HG02885 (cell line): ENCODE results near the gene ERAP2.
"Not testable (repeated sequence)": the region's sequence is repeated elsewhere in the genome, so short reads cannot be mapped to it uniquely, and the experiment has no call there.

Source experiments
- ATAC-seq: cut with Tn5 transposase; IDR thresholded peaks from one replicate; pipeline ENCODE4 v1.9.1; 2021; ENCODE audit warnings: mild to moderate bottlenecking; ENCODE audit not compliant: unreplicated experiment, poor library complexity

ERAP2 gene, protein sequence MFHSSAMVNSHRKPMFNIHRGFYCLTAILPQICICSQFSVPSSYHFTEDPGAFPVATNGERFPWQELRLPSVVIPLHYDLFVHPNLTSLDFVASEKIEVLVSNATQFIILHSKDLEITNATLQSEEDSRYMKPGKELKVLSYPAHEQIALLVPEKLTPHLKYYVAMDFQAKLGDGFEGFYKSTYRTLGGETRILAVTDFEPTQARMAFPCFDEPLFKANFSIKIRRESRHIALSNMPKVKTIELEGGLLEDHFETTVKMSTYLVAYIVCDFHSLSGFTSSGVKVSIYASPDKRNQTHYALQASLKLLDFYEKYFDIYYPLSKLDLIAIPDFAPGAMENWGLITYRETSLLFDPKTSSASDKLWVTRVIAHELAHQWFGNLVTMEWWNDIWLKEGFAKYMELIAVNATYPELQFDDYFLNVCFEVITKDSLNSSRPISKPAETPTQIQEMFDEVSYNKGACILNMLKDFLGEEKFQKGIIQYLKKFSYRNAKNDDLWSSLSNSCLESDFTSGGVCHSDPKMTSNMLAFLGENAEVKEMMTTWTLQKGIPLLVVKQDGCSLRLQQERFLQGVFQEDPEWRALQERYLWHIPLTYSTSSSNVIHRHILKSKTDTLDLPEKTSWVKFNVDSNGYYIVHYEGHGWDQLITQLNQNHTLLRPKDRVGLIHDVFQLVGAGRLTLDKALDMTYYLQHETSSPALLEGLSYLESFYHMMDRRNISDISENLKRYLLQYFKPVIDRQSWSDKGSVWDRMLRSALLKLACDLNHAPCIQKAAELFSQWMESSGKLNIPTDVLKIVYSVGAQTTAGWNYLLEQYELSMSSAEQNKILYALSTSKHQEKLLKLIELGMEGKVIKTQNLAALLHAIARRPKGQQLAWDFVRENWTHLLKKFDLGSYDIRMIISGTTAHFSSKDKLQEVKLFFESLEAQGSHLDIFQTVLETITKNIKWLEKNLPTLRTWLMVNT

DNA sequence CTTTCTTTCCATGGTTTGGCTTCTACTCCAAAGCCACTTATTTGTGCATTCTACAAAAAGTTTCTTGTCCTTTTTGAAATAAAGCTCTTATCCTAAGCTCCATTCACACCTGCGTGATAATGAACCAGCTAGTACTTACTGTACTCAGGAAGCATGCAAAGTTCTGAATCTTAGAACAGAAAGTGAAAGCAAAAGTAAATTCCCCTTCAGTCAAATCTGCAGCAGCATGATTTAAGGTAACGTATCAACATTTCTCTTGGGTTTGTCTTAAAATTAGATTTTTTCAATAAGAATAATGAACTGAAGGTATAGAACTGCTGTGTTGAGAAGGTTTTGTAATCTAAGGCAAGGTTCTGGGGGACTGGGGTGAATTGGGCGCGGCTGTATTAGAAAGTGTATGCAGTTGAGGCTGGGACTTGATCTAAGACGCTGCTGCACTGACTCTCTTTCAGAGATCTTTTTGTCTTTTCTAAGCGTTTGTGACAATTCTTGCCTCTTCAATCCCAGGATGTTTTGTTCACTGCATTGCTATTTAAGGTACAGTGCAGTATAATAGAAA lies at the start of gene ERAP2:
Gene ERAP2, plus strand, starts transcription at position 209 of the 559 bp plus-strand sequence. CDS start 3,186 bp downstream, outside the sequence.
- peak; percentile 58 for ATAC-seq

DNA sequence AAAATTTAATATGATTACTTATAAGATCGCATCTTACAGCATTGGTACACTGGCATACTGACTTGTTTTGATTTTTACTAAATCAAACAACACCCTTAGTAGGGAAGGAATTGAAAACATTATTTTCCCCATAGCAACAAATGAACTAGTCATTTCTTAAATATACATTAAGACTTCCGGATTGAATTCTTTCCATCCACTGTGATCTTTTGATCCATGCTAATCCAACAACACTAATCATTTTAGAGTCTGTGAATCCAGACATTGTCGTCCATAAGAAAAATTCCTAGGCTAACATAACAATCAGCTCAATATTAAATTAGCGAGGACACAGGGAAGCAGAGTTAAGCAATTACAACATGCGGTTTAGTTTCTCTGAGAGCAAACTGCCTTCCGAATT lies 47.0 kb upstream of the ERAP2 start:
- ATAC-seq: no peak

DNA sequence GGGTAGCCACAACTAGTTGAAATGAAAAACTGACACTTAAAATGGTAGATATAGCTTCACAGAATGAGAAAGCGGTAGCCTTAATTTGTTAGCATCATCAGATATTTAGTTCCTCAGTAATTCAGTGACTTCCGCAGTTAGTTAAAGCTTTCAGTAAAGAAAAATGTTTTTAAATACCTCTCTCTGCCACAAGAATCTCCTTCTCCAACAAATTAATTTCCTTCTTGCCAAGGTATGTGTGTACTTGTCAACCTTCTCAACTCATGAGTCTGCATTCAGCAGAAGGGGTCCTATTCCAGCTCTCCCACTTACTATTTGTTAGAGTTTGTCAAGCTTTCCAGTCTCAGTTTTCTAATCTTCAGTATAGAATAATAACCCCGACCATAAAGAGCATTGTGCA lies 42.3 kb upstream of the ERAP2 start:
- ATAC-seq: no peak

DNA sequence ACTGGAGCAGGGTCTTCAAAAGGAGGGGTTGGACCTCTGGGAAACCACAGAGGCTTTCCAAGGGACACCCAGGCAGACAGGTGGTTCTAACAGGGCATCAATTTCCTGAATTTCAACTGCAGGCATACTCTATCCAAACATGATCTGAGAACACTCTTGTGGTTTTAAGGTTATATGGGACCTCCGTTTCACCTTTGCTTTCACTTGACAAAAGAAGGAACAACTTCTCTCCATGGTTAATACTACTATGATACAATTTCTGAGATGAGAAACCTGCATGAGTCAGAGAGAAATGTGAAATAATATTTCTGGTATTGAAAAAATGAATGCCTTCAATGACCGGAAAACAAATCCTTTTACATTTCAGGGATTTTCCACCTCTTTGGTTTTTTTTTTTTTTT lies 40.5 kb upstream of the ERAP2 start:
- no peak for ATAC-seq

DNA sequence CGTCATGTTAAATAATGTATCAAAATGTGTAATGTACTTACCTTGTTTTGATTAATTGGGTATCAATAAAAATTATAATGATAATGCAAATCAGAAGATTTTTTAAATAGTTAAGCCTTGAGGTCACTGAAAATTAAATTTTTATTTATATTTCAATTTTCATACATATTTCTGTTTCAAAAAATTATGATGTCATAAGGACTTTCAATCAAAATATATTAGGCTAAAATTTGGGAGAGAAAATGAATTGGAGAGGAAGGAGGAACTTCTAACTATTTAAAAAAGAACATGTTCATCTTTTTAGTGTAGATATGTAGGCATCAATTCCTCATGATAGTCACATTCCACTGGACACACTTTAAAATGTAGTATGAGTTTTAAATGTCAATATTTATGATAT lies 39.5 kb upstream of the ERAP2 start:
- no peak for ATAC-seq

DNA sequence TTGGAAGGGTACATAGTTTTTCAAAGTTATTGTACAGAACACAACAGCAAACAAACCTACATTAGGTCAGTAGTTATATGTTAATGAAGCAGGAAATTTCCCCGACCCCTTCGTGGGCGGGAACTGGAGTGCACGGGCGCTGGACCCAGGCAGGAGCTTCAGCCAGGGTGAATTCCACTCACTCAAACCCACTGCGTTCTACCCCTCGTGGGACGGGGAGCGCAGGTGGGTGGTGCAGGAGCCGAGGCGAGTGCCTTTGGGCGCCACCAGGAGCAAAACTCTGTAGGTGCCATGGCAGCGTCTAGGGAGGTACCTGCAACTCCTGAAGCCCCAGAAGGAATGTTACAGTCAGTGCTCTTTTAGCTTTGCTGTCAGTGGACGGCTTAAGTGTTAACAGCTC lies 39.0 kb upstream of the ERAP2 start:
- ATAC-seq: no peak

DNA sequence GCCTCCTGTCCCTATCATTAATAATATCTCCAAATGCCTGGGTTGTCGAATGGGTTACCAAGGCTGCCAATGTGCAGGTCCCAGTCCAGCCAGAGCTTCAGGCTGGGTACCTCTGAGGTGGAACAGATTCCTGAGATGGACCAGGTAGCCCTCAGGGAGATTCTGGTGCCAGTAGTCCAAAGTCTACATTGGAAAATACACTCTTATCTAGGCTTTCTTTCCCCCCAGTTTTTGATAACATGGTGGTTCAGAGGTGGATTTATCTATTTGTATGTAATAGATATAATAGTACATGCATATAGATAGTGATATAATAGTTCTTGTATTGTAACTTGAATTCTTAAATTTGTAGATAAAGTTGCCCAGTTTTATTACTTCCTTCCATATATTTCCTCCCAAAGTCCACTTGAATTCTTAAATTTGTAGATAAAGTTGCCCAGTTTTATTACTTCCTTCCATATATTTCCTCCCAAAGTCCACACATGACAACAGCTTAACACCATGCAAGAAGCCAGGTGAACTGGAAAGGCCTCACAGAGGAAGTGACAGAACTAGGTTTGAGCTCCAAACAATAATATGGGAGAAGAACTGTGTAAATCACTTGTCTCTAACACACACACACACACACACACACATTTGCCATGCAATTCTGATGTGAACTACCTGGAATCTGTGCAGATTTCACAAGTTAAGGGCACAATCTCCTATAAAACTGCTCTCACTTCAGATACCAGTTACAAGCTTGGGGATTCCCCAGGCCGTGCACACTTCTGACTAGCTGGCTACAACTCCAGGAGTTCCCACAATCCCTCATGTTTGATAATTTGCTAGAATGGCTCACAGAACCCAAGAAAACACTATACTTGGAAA lies 37.9 kb upstream of the ERAP2 start:
- ATAC-seq: no peak

DNA sequence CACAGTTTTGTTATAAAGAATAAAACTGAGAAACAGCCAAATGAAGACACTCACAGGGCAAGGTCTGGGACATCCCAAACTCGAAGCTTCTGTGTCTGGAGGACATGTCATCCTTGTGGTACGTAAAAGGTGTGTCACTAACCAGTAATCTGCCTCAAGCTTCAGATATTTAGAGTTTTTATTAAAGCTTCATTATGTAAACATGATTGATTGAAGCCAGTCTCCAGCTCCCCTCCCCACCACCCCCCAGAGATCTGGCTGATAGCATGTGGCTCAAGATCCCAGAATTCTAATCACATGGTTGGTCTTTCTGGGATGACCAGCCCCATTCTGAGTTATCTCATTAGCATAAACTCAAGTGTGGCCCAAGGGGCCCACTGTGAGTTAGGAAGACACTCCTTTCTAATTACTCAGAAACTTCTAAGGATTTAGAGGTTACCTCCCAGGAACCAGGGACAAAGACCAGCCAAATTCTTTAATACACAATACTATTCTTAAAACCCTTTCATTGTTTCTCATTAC lies 37.2 kb upstream of the ERAP2 start:
- ATAC-seq: no peak

DNA sequence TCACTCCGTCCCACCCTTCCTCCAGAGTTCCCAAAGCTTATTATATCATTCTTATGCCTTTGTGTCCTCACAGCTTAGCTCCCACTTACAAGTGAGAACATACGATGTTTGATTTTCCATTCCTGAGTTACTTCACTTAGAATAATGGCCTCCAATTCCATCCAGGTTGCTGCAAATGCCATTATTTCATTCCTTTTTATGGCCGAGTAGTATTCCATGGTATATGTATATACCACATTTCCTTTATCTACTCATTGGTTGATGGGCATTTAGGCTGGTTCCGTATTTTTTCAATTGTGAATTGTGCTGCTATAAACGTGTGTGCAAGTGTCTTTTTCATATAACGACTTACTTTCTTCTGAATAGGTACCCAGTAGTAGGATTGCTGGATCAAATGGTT lies 34.4 kb upstream of the ERAP2 start:
- ATAC-seq: not testable (repeated sequence)

DNA sequence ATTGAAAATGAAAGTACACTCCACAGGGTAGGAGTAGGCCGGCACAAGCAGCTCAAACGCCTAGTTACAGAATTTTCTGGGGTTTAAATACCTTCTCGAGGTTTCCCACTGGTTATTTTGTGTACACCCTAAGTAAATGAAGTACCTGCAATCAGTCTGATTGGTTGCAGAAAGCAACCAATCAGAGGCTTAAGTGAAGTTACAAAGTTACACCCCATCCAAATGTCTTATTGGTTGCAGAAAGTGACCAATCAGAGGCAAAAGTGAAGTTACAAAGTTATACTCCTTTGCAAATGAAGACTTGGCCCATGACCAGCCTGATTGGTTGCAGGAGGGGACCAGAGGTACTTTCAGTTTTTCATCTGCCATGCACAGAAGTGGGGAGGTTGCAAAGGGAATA lies 33.2 kb upstream of the ERAP2 start:
- no peak for ATAC-seq

DNA sequence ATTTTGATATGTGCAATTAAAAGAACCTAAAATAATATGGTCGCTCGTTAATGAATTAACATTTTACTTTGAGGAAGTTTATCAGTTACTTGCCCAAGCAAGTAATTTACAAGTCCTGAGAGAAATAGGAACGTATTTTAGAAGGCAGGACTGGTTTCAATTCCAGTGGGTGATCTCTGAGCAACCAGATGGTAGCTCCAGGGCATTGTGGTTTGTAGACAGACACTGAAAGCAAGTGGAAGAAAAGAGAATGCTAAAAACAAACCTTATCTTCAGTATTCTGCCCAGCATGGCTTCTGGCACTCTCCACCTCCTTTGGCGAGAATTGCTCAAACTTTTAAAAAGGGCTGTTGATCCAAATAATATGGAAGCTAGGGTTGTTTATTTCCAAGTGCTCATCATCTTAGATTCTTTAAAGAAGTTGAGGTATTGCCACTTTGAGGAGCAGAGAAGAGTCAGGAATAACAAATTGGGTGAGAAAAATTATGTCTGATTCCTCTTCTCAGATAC lies 31.8 kb upstream of the ERAP2 start:
- ATAC-seq: no peak

DNA sequence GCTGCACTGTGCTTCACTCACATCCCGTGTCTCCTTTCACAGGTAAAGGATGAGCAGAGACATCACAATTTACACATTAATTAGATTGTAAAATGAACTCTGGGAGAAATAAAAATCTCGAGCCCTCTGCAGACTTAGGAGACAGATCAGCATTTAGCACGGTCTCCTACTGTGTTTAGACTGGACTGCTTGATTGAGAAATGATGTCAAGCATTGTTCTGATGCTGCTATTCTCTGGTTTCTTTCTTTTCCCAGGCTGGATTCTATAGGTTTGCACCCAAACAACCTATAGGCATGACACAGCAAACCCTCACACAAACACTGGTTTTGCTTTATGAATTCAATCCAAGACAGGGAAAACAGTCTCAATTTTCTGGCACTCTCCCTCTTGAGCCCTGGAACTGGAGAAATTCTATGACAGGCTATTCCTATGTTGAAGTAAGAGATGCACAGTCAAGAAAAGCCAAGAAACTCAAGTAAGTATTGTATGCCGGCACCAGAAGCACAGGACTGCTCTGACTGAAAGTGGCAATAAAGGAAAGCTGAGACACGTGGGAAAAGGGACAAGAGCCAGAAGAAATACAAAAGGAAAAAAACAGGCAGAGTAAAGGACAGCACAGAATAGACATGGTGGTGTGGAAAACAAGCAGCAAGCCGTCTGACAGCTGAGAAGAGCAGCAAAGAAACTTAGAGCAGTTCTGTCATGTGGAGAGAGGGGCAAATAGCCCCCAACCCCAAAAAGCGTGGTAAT lies 24.8 kb upstream of the ERAP2 start:
- ATAC-seq: no peak

DNA sequence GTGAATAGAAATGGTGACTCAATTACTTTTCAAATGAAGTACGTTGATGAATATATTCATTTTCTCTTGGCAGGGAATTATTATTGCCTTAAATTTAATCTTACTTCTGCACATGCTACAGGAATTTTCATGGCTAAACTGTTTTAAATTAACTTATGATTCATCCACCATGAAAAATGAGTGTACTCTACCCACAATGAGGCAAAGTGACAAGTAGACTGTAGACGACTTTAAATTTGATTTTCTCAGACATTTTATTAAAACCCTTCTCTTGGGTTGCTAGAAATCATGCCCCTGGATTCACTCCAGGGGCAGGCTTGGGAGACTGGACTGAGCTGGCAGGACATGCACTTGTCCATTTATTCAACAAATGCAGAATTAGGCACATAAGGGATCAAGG lies 23.5 kb upstream of the ERAP2 start:
- no peak for ATAC-seq

DNA sequence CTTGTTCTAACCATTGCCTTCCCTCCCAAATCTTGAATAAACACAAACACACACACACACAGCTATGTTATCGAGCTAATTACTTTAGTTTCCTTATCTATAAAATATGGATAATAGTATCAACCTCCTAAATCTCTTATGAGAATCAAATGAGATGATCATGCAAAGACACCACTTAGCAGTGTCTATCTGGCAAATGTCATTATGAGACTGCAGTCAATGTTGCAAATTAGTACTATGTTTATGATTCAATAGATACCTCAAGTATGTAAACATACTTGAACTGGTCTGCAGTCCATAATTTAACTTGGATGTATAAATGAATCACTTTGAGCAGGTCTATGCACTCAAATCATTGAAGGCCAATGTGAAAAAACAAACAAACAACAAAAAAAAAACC lies 22.2 kb upstream of the ERAP2 start:
- no peak for ATAC-seq

DNA sequence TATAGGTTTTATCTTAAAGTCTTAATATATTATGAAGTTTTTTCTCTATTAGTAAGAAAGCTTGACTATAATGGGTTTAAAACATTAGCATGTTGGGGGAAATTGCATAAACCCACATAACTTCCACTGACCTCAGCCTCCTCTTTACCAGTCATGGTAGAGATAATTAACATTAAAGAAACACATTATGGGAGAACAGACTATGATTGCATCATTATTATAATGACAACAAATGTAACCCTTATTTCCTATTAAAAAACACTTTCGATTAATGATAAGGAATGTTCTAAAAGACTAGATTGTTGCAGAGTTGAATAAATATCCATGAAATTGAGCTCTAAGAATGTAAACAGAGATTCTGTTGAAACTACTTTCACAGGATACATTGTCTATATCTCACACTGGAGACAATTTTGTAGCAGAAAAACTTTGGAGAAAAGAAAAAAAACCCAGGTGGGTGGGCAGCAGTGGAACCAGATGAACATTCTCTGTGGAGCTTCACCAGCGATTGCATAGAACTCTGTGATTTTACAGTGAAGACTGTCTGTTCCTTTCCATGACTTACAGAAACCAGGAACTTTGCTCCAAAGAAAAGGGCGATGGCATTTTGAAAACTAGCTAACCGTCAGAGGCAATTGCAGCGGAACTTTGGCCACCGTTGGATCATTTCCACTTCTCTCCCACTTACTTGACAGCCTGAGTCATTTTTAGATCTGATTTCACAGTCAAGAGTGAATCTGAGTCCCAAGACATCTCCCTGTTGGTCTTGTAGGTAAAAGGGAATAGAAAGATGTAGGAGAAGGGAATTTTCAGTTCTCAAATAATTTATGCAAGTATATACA lies 21.0 kb upstream of the ERAP2 start:
- ATAC-seq: no peak

DNA sequence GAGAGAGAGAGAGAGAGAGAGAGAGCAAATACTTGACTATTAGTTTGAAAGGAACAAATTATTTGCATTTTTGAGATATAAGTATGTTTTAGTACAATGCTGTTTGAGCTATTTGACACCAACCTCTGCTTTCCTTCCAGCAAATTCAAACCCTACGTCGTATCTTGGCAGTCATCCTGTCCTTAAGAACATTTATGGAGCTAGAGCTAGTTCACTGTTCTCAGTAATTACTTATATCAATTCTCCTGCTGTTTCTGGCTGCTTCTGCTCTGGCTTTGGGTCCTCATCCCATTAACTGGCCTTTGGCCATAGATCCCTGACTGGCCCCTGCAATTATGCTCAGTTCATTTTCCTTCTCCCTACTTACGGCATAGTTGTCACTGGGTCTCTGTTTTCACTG lies 19.9 kb upstream of the ERAP2 start:
- no peak for ATAC-seq

DNA sequence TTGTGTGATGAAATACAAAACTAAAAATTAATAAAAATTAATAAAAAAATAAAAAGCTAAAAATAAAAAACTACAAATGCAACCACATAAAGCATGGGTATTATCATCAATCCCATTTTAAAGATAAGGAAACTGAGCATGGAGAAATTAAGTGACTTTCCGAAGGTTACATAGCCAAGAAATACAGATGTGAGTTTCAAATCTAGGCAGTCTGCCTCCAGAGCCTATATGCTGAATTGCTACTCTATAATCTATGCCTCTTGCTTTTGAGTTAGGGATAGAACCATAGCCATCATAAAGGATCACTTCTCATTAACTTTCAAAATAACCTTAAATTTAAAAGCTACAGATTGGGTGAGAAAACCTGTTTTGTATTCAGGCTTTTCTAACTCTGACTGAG lies 18.8 kb upstream of the ERAP2 start:
- no peak for ATAC-seq

DNA sequence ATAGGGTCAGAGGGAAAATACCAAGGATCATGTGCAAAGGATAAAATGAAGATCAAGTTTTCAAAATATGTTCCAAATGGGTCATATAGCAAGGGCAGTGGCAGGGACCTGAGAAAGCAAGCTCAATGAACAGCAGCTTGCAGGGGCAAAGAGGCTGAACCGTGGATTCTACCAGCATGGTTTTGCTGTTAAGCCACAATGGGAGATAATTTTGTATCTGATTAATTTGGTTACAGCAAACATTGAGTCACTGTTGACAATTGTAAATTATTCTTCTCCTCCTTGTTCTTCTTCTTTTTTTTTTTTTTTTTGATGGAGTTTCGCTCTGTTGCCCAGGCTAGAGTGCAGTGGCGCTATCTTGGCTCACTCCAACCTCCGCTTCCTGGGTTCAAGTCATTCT lies 18.4 kb upstream of the ERAP2 start:
- no peak for ATAC-seq
